RPMI8226 (cell line): ENCODE data around the gene BCR.

Experiments
- DNase-seq: peaks from one replicate; pipeline ENCODE4 v3.0.0-alpha.2; 2015

BCR gene

GRCh38 chr22:23280356-23281052 is 100.2 kb downstream of the BCR start:
- no peak for DNase-seq

GRCh38 chr22:23281053-23281405 is 100.7 kb downstream of the BCR start:
- DNase-seq = no peak

- DNase-seq = peak; percentile 77
These were observed 101.2 kb downstream of the BCR start for GRCh38 chr22:23281406-23282088.

GRCh38 chr22:23282089-23282501 is 101.8 kb downstream of the BCR start:
- no peak for DNase-seq

- DNase-seq = no peak
These were observed 102.2 kb downstream of the BCR start for GRCh38 chr22:23282516-23282915.

GRCh38 chr22:23282986-23283385 is 102.7 kb downstream of the BCR start:
- no peak for DNase-seq

GRCh38 chr22:23283591-23284503 is 103.5 kb downstream of the BCR start:
- no peak for DNase-seq

GRCh38 chr22:23284504-23285033 is 104.3 kb downstream of the BCR start:
- DNase-seq = no peak

GRCh38 chr22:23285236-23285635 is 104.9 kb downstream of the BCR start:
- no peak for DNase-seq

- no peak for DNase-seq
These were observed 105.4 kb downstream of the BCR start for GRCh38 chr22:23285734-23286133.

- DNase-seq = no peak
These were observed 106.0 kb downstream of the BCR start for GRCh38 chr22:23286296-23286695.

- no peak for DNase-seq
These were observed 107.1 kb downstream of the BCR start for GRCh38 chr22:23287136-23288095.

- no peak for DNase-seq
These were observed 108.2 kb downstream of the BCR start for GRCh38 chr22:23288301-23289129.

GRCh38 chr22:23289130-23289503 is 108.8 kb downstream of the BCR start:
- DNase-seq = no peak

GRCh38 chr22:23289851-23290724 is 109.8 kb downstream of the BCR start:
- peak; percentile 55 for DNase-seq

GRCh38 chr22:23291806-23292452 is 111.6 kb downstream of the BCR start:
- DNase-seq = no peak

GRCh38 chr22:23292453-23293350 is 112.4 kb downstream of the BCR start:
- no peak for DNase-seq

- DNase-seq = no peak
These were observed 113.4 kb downstream of the BCR start for GRCh38 chr22:23293720-23294119.

- DNase-seq = no peak
These were observed 113.9 kb downstream of the BCR start for GRCh38 chr22:23294221-23294620.
